GM10847 (cell line): ENCODE results near the gene STARD3.

ENCODE experiments used
- POLR2A ChIP-seq: IDR thresholded peaks from 2 replicates; pipeline ENCODE4 v1.6.1; 2011; ENCODE audit not compliant: insufficient read length; ENCODE audit errors: extremely low read depth

STARD3 gene

DNA sequence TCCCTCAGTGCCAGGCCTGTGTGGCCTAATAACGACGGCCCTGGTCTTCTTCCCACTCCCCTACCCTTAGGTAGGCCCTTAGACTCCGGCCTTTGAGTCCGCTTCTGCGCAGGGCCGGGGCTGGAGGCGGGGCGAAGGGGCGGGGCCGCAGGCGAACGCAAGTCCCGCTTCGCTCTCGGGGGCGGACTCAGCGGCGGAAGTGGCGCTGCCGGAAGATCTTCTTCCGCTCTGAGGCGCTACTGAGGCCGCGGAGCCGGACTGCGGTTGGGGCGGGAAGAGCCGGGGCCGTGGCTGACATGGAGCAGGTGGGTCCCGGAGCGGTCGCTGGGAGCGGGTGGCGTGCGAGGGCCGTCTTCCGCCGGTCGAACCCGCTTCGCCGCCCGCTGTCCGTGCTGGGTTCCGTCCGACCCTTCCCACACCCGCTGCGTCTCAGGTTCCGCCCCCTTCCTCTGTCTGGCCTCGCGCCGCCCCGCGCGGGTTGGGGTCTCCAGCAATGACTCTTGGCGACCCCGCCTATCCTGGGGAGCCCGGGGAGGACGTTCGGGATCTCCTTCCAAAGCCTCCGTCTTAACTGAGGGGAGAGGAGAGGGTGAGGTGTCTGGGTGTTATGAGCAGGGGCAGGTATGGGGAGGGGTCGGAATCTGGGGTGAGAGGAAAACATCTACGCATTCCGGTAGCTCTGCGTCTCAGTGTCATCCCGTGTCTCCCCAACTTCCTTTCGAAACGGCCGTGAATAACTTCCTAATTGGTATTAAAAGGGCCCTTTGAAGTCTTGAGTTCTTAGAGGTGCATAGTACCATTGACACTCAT is at the start of gene STARD3:
Gene STARD3, plus strand, starts transcription at position 218 of the 810 bp plus-strand sequence. CDS start 16,388 bp downstream, outside the sequence.
- peak; percentile 76 for TF ChIP-seq POLR2A

DNA sequence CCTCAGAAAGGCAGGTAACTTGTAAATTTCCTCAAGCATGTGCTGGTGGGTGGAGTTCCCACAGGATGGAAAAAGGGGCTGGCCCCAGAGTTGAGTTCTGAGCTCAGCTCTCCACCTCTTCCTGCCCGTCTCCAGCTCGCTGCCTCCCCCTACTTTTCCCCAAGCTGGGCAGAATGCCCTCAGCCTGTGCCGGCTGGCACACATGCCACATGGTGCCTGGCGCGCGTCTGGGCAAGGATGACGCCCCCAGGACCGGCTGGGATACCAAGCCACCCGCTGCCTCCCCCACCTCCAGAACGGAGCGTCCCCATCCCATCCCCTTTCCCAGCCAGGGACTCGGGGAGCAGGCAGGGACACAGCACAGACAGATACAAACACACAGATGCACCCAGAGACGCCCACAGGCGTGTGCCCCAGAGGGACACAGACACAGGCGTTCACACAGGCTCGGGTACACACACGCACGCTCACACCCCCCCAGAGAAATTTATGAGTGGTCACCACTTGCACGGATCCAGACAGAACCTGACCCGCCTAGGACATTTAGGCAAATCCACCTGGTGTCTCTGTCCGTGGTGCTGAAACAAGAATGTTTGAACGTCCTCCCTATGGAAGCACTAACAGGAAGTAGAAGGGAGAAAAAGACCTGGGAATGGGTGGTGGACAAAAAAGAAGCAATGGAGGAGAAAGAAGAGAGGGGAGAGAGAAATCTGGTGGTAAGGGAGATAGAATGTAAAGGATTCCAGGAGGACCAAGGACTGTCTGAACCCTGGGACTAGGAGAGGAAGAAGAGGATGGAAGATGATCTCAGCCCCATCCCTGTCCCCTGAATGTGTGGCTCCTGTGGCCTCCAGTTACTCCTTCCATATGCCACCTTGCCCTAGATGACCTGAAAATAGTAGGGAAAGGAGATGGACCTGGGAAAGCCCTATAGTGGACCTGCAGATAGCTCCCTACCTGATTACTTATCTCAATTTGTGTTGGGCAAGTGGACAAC is 44.7 kb upstream of the STARD3 start:
- TF ChIP-seq POLR2A: no peak

DNA sequence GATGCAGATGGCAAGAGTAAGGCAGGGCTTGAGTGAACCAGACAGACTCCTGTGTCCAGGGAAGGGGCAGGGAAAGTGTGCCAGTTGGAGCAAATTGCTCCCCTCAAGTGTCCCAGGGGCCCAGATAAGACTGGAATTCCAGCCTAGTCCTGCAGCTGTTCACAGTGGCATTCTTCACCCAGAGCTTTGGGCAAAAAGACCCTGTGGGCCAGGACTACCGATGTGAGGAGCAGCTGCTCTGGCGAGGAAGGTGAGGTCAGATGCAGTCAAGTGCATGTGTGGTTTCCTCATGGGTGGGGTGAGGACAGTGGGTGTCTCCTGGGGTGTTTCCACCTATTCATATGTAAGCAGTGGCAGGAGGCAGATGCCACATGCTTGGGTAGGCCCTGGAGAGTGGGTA is 43.6 kb upstream of the STARD3 start:
- TF ChIP-seq POLR2A: no peak

DNA sequence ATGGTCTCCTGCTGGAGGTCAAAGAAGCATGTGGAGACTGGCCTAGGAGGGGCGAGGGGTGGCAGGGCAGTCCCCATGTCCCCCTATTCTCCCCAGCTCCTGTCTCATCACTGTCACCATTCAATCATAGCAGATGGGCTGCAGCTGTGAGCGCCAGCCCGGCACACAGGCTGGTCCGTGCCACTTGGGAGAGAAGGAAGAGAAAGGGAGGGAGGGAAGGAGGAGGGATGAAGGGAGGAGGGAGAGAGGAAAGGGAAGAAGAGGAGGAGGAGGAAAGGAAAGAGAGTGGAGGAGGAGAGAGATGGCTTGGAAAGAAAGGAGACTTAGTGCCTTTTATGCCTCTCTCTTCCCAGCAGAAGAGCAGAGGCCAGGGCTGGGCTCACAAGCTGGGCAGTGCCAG is 41.6 kb upstream of the STARD3 start:
- no peak for TF ChIP-seq POLR2A

DNA sequence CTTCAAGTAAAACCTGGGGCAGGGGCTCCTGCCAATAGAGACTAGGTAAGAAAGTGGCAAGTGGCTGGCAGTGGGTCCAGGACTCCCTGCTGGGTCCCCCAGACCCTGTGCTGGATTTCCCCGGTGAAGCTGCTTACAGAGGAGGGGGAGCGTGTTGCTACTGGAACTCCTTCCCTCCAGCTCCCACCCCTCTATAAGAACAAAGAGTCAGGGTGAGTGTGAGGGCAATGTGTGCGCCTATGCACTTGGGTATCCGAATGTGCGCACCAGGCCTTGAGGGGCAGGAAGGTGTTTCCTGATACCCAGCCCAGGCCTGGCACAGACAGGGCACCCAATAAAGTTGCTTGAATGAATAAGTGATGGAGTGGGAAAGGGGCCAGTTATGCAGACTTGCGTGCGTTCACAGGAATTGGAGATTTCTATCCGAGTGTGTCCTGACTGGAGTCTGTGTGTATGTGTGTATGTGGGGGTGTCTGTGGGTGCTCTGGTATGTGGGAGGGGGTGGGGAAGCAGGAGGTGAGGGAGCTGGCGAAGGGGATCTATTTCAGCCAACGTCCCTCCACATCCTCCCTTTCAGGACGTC is 40.9 kb upstream of the STARD3 start:
- no peak for TF ChIP-seq POLR2A

DNA sequence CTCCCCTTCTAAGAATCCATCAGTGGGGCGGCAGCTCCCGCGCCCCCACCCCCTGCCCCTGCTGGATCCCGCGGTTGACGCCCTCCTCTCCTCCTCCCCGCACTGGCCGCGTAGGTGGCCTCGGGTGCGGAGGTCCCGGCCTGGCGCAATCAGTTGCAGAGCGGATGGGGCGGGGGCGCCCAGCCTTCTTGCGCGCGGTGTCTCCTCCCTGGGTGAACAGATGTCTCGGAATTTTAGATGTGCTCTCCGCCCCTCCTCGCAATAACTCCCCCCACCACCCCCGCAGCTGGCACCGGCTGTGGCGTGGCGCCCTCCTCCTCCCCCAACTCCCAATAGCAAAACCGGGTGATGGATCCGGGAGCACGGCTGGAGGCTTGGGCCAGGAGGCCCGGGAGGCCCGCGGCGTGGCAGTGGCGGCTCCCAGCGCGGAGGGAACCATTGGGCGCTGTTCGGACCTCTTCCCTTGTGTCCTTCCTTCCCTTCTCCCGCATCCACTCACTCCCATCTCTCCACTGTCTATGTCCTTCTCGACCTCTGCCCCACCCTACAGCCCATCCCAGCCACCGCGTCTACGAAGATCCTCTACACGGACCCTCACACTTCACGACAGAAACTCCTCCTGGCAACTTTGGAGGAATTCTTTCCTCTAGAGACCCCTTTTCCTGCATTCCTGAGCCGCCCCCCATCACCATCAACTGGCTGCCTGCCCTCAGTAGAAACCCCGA is 40.2 kb upstream of the STARD3 start:
- TF ChIP-seq POLR2A: no peak

DNA sequence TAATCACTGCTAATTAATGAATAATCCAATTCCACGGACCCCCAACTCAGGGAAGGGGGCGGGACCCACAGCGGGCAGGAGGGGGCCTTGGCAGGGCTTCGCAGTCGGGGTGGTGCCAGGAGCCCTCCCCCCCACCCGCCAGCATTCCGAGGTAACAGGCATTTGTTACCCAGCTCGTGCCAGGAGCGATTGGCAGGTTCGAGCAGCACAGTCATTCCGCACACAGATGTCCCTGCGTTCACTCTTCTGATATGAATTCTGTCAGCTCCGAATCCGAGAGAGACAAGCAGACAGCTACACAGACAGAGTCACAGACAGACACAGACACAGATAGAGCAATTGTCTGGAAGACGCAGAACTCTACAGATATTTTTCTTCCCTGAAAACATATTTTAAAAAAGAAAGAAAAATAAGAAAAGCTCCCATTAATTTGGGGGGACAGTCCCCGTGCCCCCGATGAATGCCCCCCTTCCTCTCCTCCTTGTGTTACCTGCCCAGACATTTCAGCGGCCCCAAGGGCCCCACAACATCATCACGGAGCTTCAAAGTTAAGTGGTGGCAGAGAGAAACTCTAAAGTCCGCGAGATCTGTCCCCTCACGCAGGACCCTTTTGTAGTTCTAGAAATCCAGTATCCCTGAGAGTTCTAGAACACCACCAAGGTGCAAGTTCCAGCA is 39.4 kb upstream of the STARD3 start:
- TF ChIP-seq POLR2A: no peak

DNA sequence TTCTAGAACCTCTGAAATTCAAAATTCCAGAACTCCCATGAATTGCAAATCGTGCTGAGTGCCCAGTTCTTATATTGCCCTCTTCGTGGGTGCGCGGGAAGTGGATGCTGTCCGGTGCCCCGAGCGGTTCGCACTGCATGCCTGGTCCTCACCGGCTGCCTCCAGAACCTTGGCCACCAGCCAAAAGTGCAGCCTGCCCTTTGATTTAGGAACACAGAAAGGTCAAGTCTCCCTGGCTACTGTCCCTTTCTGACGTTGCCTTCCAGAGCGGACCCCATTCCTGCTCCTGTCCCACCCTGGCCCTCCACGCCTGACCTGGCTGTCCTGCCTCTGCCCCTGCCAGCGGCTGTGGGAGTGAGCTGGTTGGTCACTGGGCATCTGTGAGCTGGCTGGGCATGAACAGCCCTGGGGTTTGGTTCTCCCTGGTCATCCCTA is 38.9 kb upstream of the STARD3 start:
- TF ChIP-seq POLR2A: no peak

DNA sequence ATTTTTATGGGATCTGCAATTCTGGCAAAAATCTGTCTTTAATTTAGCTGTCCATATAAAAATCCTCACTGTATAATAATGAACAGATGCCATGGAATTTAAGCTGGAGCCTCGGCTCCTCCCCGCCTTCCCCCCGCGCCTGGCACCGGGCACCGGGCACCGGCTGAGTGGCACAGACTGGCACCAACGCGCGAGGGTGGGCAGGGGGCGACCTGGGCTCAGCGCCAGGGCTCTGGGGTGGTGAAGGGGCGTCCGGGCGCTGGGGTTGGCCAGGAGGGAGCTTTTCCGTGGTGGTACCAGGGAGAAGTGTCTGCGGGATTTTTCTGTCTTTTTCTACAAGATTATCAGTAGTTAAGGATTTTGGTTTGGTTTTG is 38.3 kb upstream of the STARD3 start:
- TF ChIP-seq POLR2A: no peak

DNA sequence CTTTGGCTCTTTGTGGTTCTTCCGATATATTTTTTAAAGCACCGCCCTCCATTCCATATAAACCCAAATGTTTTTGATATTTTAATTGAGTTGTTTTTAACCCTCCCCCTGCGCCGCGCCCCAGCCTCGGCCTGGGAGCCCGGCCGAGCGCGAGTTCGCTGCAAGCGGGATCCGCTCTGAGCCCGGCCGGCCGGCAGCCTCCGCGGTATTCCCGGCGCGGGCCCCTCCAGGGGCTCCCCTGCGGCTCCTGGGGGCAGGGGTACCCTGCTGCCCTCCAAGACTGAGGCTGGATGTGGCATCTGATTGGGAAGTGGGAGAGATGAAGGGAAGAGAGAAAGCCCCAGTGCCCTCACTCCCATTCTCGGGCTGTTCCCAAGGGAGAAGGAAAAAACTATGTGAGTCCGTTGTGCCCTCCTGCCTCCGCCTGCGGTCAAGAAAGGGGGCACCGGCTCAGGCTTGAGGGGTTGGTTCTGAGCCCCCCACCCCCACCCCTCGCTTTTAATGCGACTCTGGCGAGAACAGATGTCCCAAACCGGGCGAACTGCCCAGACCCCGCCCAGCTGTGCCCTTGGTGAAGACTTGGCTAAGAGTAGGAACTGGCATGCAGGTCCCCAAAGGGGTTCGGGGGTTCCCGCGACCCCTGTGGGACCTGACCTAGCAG is 37.8 kb upstream of the STARD3 start:
- no peak for TF ChIP-seq POLR2A

DNA sequence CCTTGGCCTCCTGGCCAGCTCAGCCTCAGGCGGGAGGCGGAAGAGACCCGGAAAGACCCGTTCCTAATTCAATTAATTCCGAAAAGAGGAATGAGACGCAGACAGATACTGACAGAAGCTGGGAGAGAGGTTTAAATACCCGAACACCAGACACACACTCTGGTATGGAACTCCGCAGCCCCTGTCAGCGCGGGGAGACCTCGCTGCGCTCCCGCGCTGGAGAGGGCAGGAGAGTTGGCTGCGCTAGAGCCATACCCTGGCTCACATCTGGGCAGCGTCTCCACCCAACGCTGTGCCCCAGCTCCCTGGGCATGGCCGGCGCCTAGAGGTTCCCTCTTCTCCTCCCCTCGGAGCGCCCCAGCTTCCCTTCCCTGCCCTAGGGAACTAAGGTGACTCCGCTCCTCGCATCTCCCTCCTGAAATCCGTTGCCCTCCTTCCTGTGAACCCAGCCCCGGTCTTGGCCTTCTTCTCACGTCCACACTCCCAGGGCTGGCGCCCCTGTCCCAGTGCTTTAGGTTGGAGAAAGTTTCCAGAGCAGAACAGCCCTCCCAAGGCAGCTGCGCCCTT is 37.2 kb upstream of the STARD3 start:
- no peak for TF ChIP-seq POLR2A

DNA sequence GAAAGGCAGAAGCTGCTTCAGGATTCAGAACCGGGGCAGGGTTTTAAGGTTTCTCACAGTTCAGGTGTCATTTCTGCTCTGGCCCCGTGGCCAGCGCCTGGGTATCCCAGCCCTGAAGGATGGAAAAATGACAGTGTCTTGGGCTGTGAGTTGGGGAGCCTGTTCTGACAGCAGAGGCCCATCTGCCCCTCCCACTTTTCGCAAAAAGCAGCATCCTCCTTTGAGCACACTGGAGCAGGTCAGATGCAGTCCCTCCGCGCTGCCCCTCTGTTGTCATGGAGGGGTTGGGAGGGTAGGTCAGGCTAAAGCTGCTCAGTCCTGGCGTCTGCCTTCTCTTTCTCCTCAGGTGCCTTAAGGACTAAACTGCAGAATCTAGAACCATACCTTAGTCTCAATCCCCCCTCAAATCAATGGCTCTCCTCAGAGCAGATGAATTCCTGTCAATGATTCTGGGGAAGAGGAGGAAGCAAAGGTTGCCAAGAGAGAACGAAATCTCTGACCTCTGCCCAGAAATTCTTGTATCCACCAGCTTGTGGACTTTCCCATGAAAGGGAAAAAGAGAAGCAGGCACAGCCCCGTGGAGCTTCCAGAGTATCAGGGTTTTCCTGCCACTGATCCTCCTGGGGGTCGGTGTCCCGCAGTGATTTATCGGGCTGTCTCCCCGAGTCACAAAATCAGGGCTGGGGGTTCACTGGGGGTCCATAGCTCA is 36.5 kb upstream of the STARD3 start:
- no peak for TF ChIP-seq POLR2A
